SU-DHL-6 (cell line): ENCODE results near the gene MEGF6.

Experiments used
- H2AFZ ChIP-seq: fragments of 200-600 bp; sonication (generic); 2 replicates; pipeline ENCODE4 v1.6.1; 2014; ENCODE audit warnings: low read depth, mild to moderate bottlenecking, moderate library complexity, mixed read lengths, antibody characterized with exemption, low read length; ENCODE audit not compliant: severe bottlenecking
- H3F3A ChIP-seq: fragments of 200-600 bp; shearing (Covaris generic); 2 replicates; pipeline ENCODE4 v1.6.0; 2016; ENCODE audit warnings: antibody characterized with exemption, mild to moderate bottlenecking; ENCODE audit not compliant: insufficient read depth
- H3K27ac ChIP-seq: fragments of 200-600 bp; sonication (generic); 2 replicates; pipeline ENCODE4 v1.5.1; 2016; ENCODE audit warnings: low read depth, mild to moderate bottlenecking, low read length, moderate library complexity, mixed read lengths
- H3K27me3 ChIP-seq: fragments of 200-600 bp; sonication (generic), shearing (Covaris generic); 2 replicates; pipeline ENCODE4 v1.6.0; 2014; ENCODE audit warnings: mild to moderate bottlenecking, low read length
- H3K36me3 ChIP-seq: fragments of 200-600 bp; sonication (generic); 2 replicates; pipeline ENCODE4 v1.6.1; 2014; ENCODE audit warnings: mild to moderate bottlenecking, low read length, mixed read lengths
- H3K4me2 ChIP-seq: fragments of 300-600, 200-600 bp; shearing (Covaris generic), sonication (generic); 2 replicates; pipeline ENCODE4 v1.6.0; 2014; ENCODE audit warnings: low read length, low read depth, mild to moderate bottlenecking; ENCODE audit not compliant: poor library complexity, severe bottlenecking
- H3K4me3 ChIP-seq: fragments of 200-600 bp; sonication (generic); 2 replicates; pipeline ENCODE4 v1.5.1; 2014; ENCODE audit warnings: antibody characterized with exemption, low read length, mild to moderate bottlenecking, mixed read lengths; ENCODE audit not compliant: insufficient read depth, poor library complexity, severe bottlenecking
- H3K79me2 ChIP-seq: fragments of 200-600 bp; sonication (generic); 2 replicates; pipeline ENCODE4 v1.6.1; 2014; ENCODE audit warnings: mild to moderate bottlenecking, low read length, moderate library complexity; ENCODE audit not compliant: insufficient read depth
- H3K9ac ChIP-seq: fragments of 200-600 bp; sonication (generic); 2 replicates; pipeline ENCODE4 v1.7.0; 2014; ENCODE audit warnings: mild to moderate bottlenecking, low read length
- H3K9me2 ChIP-seq: fragments of 200-600 bp; sonication (generic); replicated peaks from 2 replicates; pipeline ENCODE4 v1.6.1; 2014; ENCODE audit warnings: low read length; ENCODE audit not compliant: insufficient read depth
- H3K9me3 ChIP-seq: fragments of 200-600 bp; sonication (generic); 2 replicates; pipeline ENCODE4 v1.6.1; 2014; ENCODE audit warnings: low read length, mixed read lengths; ENCODE audit not compliant: insufficient read depth
- H4K20me1 ChIP-seq: fragments of 200-600 bp; sonication (generic); 2 replicates; pipeline ENCODE4 v1.6.1; 2014; ENCODE audit warnings: low read depth, mild to moderate bottlenecking, antibody characterized with exemption, low read length, moderate library complexity, mixed read lengths
- CTCF ChIP-seq: fragments of 200-600 bp; sonication (generic); IDR thresholded peaks from one replicate; pipeline ENCODE4 v1.5.1; 2017; ENCODE audit warnings: antibody characterized with exemption, mild to moderate bottlenecking, low read length, moderate library complexity; ENCODE audit not compliant: insufficient read depth, poor library complexity, severe bottlenecking
- EZH2phosphoT487 ChIP-seq: fragments of 200-600 bp; sonication (generic), shearing (Covaris generic); conservative IDR thresholded peaks from 2 replicates; pipeline ENCODE4 v1.6.1; 2018; ENCODE audit warnings: mild to moderate bottlenecking, antibody characterized with exemption, low read length, moderate library complexity, mixed read lengths

The MEGF6 gene

GRCh38 chr1:3516481-3516869, 94.8 kb downstream of the MEGF6 start:
- no peaks in the 10 kb centered on the region for H3K36me3 ChIP-seq
- no peak overlapping the region for H3K9ac ChIP-seq
- TF ChIP-seq CTCF (no peak), EZH2phosphoT487 (no peak)
- no peak overlapping the region for H3K27ac ChIP-seq
- no peaks in the 10 kb centered on the region for H3K27me3 ChIP-seq
- H3K9me2 ChIP-seq, result no peaks in the 10 kb centered on the region
- no peak overlapping the region for H2AFZ ChIP-seq
- no peaks in the 10 kb centered on the region for H4K20me1 ChIP-seq
- no peak overlapping the region for H3K4me2 ChIP-seq
- H3K79me2 ChIP-seq, result no peaks in the 10 kb centered on the region
- H3K4me3 ChIP-seq, result no peak overlapping the region
- H3K9me3 ChIP-seq, result no peaks in the 10 kb centered on the region
- no peaks in the 10 kb centered on the region for H3F3A ChIP-seq

GRCh38 chr1:3515774-3516480, 95.4 kb downstream of the MEGF6 start:
- Histone ChIP-seq H4K20me1 (no peaks in the 10 kb centered on the region), H3K4me2 (no peak overlapping the region), H3K9me3 (no peaks in the 10 kb centered on the region), H3K79me2 (no peaks in the 10 kb centered on the region), H3K27me3 (no peaks in the 10 kb centered on the region), H3K36me3 (no peaks in the 10 kb centered on the region), H3K27ac (no peak overlapping the region), H3K4me3 (no peak overlapping the region), H2AFZ (no peak overlapping the region), H3F3A (no peaks in the 10 kb centered on the region), H3K9me2 (no peaks in the 10 kb centered on the region), H3K9ac (no peak overlapping the region)
- TF ChIP-seq EZH2phosphoT487 (no peak), CTCF (no peak)

GRCh38 chr1:3515272-3515671, 96.0 kb downstream of the MEGF6 start:
- no peak overlapping the region for H3K4me2 ChIP-seq
- H3K27me3 ChIP-seq, result no peaks in the 10 kb centered on the region
- no peak overlapping the region for H3K27ac ChIP-seq
- H3K9ac ChIP-seq, result no peak overlapping the region
- H3K9me2 ChIP-seq, result no peaks in the 10 kb centered on the region
- TF ChIP-seq EZH2phosphoT487 (no peak), CTCF (no peak)
- no peaks in the 10 kb centered on the region for H3K36me3 ChIP-seq
- no peaks in the 10 kb centered on the region for H3K79me2 ChIP-seq
- no peaks in the 10 kb centered on the region for H4K20me1 ChIP-seq
- H3K9me3 ChIP-seq, result no peaks in the 10 kb centered on the region
- H3F3A ChIP-seq, result no peaks in the 10 kb centered on the region
- H2AFZ ChIP-seq, result no peak overlapping the region
- H3K4me3 ChIP-seq, result no peak overlapping the region
